GM19438 (cell line): ENCODE results near the gene ZNF780B.
A peak's percentile ranks its signal among the peaks of the same experiment; 100 is the strongest.

Experiments used
- ATAC-seq: cut with Tn5 transposase; IDR thresholded peaks from one replicate; pipeline ENCODE4 v1.9.1; 2021; ENCODE audit warnings: low read depth; ENCODE audit not compliant: unreplicated experiment

Gene ZNF780B

GRCh38 chr19:40055832-40056504 lies at the start of gene ZNF780B:
ZNF780B (minus strand) TSS chr19:40056231; CDS start chr19:40050332, 5,899 bp downstream.
- ATAC-seq = peak; percentile 81

GRCh38 chr19:40104754-40105153 lies 48.7 kb upstream of the ZNF780B start:
- no peak for ATAC-seq

GRCh38 chr19:40103600-40103999 lies 47.6 kb upstream of the ZNF780B start:
- no peak for ATAC-seq

- ATAC-seq = no peak
Observed at GRCh38 chr19:40101813-40102212, 45.8 kb upstream of the ZNF780B start.

- no peak for ATAC-seq
Observed at GRCh38 chr19:40093416-40093815, 37.4 kb upstream of the ZNF780B start.

GRCh38 chr19:40091205-40092129 lies 35.4 kb upstream of the ZNF780B start:
- no peak for ATAC-seq

- ATAC-seq = peak; percentile 60
Observed at GRCh38 chr19:40090241-40091204, 34.5 kb upstream of the ZNF780B start, which contains the start of gene ZNF780A. ZNF780A (minus strand) TSS chr19:40090943; CDS start chr19:40084753, 6,190 bp downstream.

- no peak for ATAC-seq
Observed at GRCh38 chr19:40089462-40089861, 33.4 kb upstream of the ZNF780B start.

GRCh38 chr19:40088299-40089047 lies 32.4 kb upstream of the ZNF780B start:
- no peak for ATAC-seq

- ATAC-seq = no peak
Observed at GRCh38 chr19:40084948-40085347, 28.9 kb upstream of the ZNF780B start.

GRCh38 chr19:40081411-40081810 lies 25.4 kb upstream of the ZNF780B start:
- no peak for ATAC-seq

GRCh38 chr19:40080289-40080688 lies 24.3 kb upstream of the ZNF780B start:
- no peak for ATAC-seq

- no peak for ATAC-seq
Observed at GRCh38 chr19:40078377-40078776, 22.3 kb upstream of the ZNF780B start.

- ATAC-seq = no peak
Observed at GRCh38 chr19:40070058-40070457, 14.0 kb upstream of the ZNF780B start.

GRCh38 chr19:40059624-40060023 lies 3.6 kb upstream of the ZNF780B start:
- no peak for ATAC-seq

GRCh38 chr19:40057166-40057565 lies 1.1 kb upstream of the ZNF780B start:
- ATAC-seq = no peak

- ATAC-seq = no peak
Observed at GRCh38 chr19:40056505-40056904, 474 bp upstream of the ZNF780B start.

- no peak for ATAC-seq
Observed at GRCh38 chr19:40055049-40055448, 982 bp downstream of the ZNF780B start.

GRCh38 chr19:40054632-40055031 lies 1.4 kb downstream of the ZNF780B start:
- no peak for ATAC-seq

GRCh38 chr19:40053491-40053890 lies 2.5 kb downstream of the ZNF780B start:
- ATAC-seq = no peak
